SK-N-MC (cell line): ENCODE data around the gene CLOCK.

Experiments
- EZH2 ChIP-seq: fragments of 200-600 bp; sonication (generic); IDR thresholded peaks from one replicate; pipeline ENCODE4 v1.6.1; 2017; ENCODE audit warnings: antibody characterized with exemption
- POLR2AphosphoS5 ChIP-seq: IDR thresholded peaks from 2 replicates; pipeline ENCODE4 v1.6.1; 2012; ENCODE audit warnings: mild to moderate bottlenecking, low read depth, low read length, borderline replicate concordance

DNA sequence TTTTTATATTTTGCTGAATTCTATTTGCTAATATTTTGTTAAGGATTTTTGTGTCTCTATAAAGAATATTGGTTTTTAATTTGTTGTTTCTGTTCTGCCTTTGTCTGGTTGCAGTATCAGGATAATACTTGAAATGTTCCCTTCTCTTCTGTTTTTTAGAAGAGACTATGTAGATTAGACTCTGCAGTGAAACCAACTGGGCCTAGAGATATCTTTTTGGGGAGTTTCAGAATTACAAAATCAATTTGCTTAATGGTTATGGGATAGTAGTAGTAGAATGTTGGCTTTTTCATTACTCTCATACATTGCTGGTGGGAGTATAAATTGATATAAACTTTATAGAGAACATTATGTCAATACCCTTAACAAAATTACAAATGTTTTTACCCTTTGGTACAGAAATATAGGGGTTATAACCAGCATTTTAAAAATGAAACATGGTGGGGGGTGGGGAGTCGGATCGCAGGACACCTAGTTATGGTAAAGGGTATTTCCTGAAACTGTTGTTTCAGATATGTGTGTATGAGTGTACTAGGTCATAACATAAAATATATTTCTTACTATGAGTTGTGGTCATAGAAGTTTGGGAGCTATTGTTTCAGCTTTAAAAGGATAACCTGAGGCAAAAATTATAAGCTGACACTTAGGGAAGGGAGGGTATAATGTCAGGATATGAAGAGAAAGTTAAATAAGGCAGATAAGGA is 29.0 kb downstream of the CLOCK start:
- TF ChIP-seq POLR2AphosphoS5 (no peak), EZH2 (no peak)
